GM10266 (cell line): ENCODE results near the gene COL15A1.
A peak's percentile ranks its signal among the peaks of the same experiment; 100 is the strongest.

Experiments used
- DNase-seq: peaks from one replicate; pipeline ENCODE4 v3.0.0; 2012; ENCODE audit errors: extremely low spot score
- TF ChIP-seq, protein P1 (sequence below): IDR thresholded peaks from 2 replicates; pipeline ENCODE4 v1.5.1; 2012; ENCODE audit warnings: mild to moderate bottlenecking, low read depth; ENCODE audit not compliant: control insufficient read depth, insufficient read depth; ENCODE audit errors: missing control alignments

COL15A1 gene

GRCh38 chr9:98974994-98975712 is 31.4 kb downstream of the COL15A1 start:
- TF ChIP-seq, protein P1, sequence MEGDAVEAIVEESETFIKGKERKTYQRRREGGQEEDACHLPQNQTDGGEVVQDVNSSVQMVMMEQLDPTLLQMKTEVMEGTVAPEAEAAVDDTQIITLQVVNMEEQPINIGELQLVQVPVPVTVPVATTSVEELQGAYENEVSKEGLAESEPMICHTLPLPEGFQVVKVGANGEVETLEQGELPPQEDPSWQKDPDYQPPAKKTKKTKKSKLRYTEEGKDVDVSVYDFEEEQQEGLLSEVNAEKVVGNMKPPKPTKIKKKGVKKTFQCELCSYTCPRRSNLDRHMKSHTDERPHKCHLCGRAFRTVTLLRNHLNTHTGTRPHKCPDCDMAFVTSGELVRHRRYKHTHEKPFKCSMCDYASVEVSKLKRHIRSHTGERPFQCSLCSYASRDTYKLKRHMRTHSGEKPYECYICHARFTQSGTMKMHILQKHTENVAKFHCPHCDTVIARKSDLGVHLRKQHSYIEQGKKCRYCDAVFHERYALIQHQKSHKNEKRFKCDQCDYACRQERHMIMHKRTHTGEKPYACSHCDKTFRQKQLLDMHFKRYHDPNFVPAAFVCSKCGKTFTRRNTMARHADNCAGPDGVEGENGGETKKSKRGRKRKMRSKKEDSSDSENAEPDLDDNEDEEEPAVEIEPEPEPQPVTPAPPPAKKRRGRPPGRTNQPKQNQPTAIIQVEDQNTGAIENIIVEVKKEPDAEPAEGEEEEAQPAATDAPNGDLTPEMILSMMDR, result peak; percentile 99
- peak; percentile 82 for DNase-seq

DNA sequence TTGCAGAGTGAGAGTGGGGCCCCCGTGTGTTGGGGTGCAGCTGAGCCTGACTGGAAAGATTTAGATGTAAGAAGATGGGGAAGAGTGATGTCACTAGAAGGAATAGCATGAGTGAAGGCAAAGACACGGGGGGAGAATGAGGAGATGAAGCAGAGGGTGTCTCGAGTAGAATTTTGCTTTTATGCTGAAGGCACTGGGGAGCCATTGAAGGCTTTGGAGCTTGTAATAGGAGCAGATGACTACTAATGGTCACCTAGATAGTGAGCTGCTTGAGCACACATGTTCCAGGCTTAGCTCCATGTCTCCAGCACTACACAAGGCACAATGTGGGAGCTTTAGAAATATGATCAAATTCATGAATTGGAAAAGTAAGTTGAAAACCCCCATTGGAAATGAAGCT is 32.1 kb downstream of the COL15A1 start:
- no peak for DNase-seq
- TF ChIP-seq, protein P1, result no peak

- TF ChIP-seq, protein P1, result no peak
- DNase-seq, result no peak
Observed at GRCh38 chr9:98977246-98977714, 33.6 kb downstream of the COL15A1 start.

GRCh38 chr9:98977813-98978212 is 34.1 kb downstream of the COL15A1 start:
- TF ChIP-seq, protein P1, result no peak
- no peak for DNase-seq

DNA sequence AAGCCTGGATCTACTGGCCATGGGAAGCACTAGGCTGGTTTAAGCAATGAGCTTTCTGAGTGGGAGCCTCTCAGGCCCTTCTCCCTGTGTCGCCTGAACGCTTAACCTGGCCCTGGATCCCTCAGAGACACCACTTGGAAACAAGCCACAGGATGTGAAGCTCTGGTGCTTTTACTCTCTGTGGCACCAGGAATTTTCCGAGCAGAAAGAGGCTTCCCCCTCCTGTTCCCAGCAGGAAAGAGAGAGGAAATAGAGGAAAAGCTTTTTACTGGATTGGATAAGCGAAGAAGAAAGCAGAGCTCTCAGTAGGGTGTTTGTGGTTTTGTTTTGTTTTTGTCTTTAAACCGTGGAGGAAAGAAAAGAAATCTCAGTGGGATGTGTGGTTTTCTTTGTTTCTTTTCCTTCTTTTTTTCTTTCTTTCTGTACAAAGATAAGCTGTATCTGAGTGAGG is 34.5 kb downstream of the COL15A1 start:
- no peak for DNase-seq
- TF ChIP-seq, protein P1, result no peak

- TF ChIP-seq, protein P1, result no peak
- no peak for DNase-seq
Observed at GRCh38 chr9:98980291-98980690, 36.6 kb downstream of the COL15A1 start.
